Thyroid gland (tissue), 4 donors: ENCODE measurements around the gene SEZ6L.

Experiments used
- POLR2A ChIP-seq, 2 donors: fragments of 450-650 bp; IDR thresholded peaks; one replicate each; pipeline ENCODE4 v1.6.1; 2017; ENCODE audit warnings: antibody characterized with exemption in 2 of 2, mild to moderate bottlenecking in 2 of 2, moderate library complexity in 1 of 2
- TF ChIP-seq, protein P1 (sequence below), 6 experiments: fragments of 200-600 bp in 3 of 6; fragments of 450-650 bp in 3 of 6; sonication (generic) in 3 of 6; IDR thresholded peaks; one replicate each; pipeline ENCODE4 v1.5.1; 2016 to 2019; ENCODE audit warnings: antibody characterized with exemption in 6 of 6, mild to moderate bottlenecking in 2 of 6, inconsistent platforms in 1 of 6, moderate library complexity in 1 of 6

DNA sequence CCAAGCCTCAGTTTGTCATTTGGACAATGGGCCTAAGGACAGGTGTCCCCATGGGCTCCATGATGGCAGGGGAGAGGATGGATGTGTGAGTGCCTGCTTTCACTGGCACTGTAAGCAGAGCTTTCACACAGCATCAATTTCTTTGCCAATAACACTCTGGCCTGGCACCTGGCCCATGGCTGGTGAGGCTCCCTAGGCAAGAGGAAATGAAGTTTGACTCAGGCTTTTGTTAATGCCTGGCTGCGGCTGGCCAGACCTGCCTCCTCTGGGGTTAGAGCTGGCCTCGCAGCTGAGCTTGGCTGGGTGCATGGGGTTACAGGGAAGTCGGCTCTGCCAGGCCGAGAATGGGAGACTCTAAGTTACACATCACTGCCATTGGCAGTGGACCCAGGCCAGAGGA, 30.0 kb upstream of the SEZ6L start:
- TF ChIP-seq, protein P1, sequence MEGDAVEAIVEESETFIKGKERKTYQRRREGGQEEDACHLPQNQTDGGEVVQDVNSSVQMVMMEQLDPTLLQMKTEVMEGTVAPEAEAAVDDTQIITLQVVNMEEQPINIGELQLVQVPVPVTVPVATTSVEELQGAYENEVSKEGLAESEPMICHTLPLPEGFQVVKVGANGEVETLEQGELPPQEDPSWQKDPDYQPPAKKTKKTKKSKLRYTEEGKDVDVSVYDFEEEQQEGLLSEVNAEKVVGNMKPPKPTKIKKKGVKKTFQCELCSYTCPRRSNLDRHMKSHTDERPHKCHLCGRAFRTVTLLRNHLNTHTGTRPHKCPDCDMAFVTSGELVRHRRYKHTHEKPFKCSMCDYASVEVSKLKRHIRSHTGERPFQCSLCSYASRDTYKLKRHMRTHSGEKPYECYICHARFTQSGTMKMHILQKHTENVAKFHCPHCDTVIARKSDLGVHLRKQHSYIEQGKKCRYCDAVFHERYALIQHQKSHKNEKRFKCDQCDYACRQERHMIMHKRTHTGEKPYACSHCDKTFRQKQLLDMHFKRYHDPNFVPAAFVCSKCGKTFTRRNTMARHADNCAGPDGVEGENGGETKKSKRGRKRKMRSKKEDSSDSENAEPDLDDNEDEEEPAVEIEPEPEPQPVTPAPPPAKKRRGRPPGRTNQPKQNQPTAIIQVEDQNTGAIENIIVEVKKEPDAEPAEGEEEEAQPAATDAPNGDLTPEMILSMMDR (IDR thresholded peaks at IDR 0.05): no peak
- TF ChIP-seq POLR2A (IDR thresholded peaks at IDR 0.05): no peak
